Body of pancreas (tissue), 4 donors: ENCODE measurements around the gene NRN1L.

Source experiments
- CTCF ChIP-seq, 7 experiments: fragments of 450-650 bp in 4 of 7; fragments of 200-600 bp in 3 of 7; sonication (generic) in 3 of 7; IDR thresholded peaks; one replicate each; pipeline ENCODE4 v1.5.1; 2016 to 2019; ENCODE audit warnings: antibody characterized with exemption in 7 of 7
- POLR2A ChIP-seq, 3 donors: fragments of 450-650 bp; IDR thresholded peaks; one replicate each; pipeline ENCODE4 v1.6.1; 2016; ENCODE audit warnings: antibody characterized with exemption in 3 of 3, mild to moderate bottlenecking in 2 of 3

GRCh38 chr16:67883146-67883871 lies 1.4 kb upstream of the NRN1L start:
- TF ChIP-seq CTCF (IDR thresholded peaks at IDR 0.05), result no peak
- TF ChIP-seq POLR2A (IDR thresholded peaks at IDR 0.05), result no peak
